ENCODE data around the gene GP1BB. TPM values are rescaled to one million over a fixed set of nuclear protein-coding genes. Genes with fewer than 3 reads are reported as not detected.

GP1BB gene
- polyA plus RNA-seq, 1 of the 3 experiments (the other 2 are of a cell fraction) = 1.5 TPM

GRCh38 chr22:19737846-19738663, 14.7 kb downstream of the GP1BB start:
- no peaks in the 10 kb centered on the region for H3K36me3 ChIP-seq (replicated peaks in 1 of 2; ENCODE audit: control insufficient read depth in 1 of 2, insufficient read depth in 2 of 2, low read length in 1 of 2)
- no peak overlapping the region for H2AFZ ChIP-seq (ENCODE audit: low read depth)
- H3F3A ChIP-seq (replicated peaks; ENCODE audit: insufficient read depth) = no peaks in the 10 kb centered on the region
- no peaks in the 10 kb centered on the region for H4K20me1 ChIP-seq (ENCODE audit: insufficient read depth)
- H3K4me1 ChIP-seq (ENCODE audit: control insufficient read depth in 1 of 2, insufficient read depth in 2 of 2, low read depth in 1 of 2, low read length in 1 of 2) = peaks cover 0 to 8% of the 10 kb centered on the region in 2 experiments; a peak in 1 of 4 replicates
- no peak for DNase-seq
- H3K79me2 ChIP-seq (ENCODE audit: insufficient read depth) = no peaks in the 10 kb centered on the region
- TF ChIP-seq RFX5 (IDR thresholded peaks at IDR 0.05; ENCODE audit: low read length) = no peak
- TF ChIP-seq TCF12 (IDR thresholded peaks at IDR 0.05) = no peak
- no peak for TF ChIP-seq USF2 (IDR thresholded peaks at IDR 0.05; ENCODE audit: borderline replicate concordance, low read depth, low read length)
- TF ChIP-seq, protein P1, sequence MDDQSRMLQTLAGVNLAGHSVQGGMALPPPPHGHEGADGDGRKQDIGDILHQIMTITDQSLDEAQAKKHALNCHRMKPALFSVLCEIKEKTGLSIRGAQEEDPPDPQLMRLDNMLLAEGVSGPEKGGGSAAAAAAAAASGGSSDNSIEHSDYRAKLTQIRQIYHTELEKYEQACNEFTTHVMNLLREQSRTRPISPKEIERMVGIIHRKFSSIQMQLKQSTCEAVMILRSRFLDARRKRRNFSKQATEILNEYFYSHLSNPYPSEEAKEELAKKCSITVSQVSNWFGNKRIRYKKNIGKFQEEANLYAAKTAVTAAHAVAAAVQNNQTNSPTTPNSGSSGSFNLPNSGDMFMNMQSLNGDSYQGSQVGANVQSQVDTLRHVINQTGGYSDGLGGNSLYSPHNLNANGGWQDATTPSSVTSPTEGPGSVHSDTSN (IDR thresholded peaks at IDR 0.05) = no peak
- TF ChIP-seq GATA2 (CRISPR knock-in tag; IDR thresholded peaks at IDR 0.05) = no peak
- no peak for TF ChIP-seq EZH2phosphoT487 (IDR thresholded peaks at IDR 0.05; ENCODE audit: borderline replicate concordance, low read depth)
- TF ChIP-seq NRF1 (IDR thresholded peaks at IDR 0.05; ENCODE audit: low read depth, low read length) = no peak
- TF ChIP-seq SMC3 (IDR thresholded peaks at IDR 0.05; ENCODE audit: low read depth, low read length) = no peak
- TF ChIP-seq, protein P2, sequence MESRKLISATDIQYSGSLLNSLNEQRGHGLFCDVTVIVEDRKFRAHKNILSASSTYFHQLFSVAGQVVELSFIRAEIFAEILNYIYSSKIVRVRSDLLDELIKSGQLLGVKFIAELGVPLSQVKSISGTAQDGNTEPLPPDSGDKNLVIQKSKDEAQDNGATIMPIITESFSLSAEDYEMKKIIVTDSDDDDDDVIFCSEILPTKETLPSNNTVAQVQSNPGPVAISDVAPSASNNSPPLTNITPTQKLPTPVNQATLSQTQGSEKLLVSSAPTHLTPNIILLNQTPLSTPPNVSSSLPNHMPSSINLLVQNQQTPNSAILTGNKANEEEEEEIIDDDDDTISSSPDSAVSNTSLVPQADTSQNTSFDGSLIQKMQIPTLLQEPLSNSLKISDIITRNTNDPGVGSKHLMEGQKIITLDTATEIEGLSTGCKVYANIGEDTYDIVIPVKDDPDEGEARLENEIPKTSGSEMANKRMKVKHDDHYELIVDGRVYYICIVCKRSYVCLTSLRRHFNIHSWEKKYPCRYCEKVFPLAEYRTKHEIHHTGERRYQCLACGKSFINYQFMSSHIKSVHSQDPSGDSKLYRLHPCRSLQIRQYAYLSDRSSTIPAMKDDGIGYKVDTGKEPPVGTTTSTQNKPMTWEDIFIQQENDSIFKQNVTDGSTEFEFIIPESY (IDR thresholded peaks at IDR 0.05; ENCODE audit: borderline replicate concordance, low read depth) = no peak
- TF ChIP-seq MXI1 (IDR thresholded peaks at IDR 0.05; ENCODE audit: low read depth, low read length) = no peak
- no peak for TF ChIP-seq TAF1 (IDR thresholded peaks at IDR 0.05; ENCODE audit: borderline replicate concordance, low read depth, low read length)
- no peak for TF ChIP-seq REST (IDR thresholded peaks at IDR 0.05; ENCODE audit: low read depth, low read length)
- no peak for TF ChIP-seq RCOR1 (IDR thresholded peaks at IDR 0.05; ENCODE audit: low read length)
- no peak for TF ChIP-seq TEAD4 (IDR thresholded peaks at IDR 0.05; ENCODE audit: borderline replicate concordance, insufficient read depth)
- TF ChIP-seq JUND (IDR thresholded peaks at IDR 0.05) = no peak
- no peak for TF ChIP-seq SIN3A (IDR thresholded peaks at IDR 0.05; ENCODE audit: borderline replicate concordance, low read depth, low read length)
- no peak for TF ChIP-seq FOSL2 (IDR thresholded peaks at IDR 0.05; ENCODE audit: borderline replicate concordance, low read depth)
- TF ChIP-seq USF1 (IDR thresholded peaks at IDR 0.05; ENCODE audit: borderline replicate concordance, low read depth) = no peak
- TF ChIP-seq MAX (IDR thresholded peaks at IDR 0.05; ENCODE audit: low read depth) = no peak
- H3K27me3 ChIP-seq (ENCODE audit: insufficient read depth) = no peaks in the 10 kb centered on the region
- no peak overlapping the region for H3K9ac ChIP-seq
- no peaks in the 10 kb centered on the region for H3K9me2 ChIP-seq
- H3K4me3 ChIP-seq (ENCODE audit: low read depth in 2 of 2, low read length in 1 of 2) = no peak overlapping the region
- CTCF ChIA-PET = interaction anchor here (0.8 to 1.3 kb wide), 2 partner anchors 138 to 172 kb away, joined by 3 to 6 read pairs; no protein-coding TSS in a partner anchor
- no peak overlapping the region for H3K27ac ChIP-seq (ENCODE audit: low read depth in 2 of 2, low read length in 1 of 2)
- WGBS (ENCODE audit: low lambda C conversion rate) = 80% methylated on average over 14 of the region's 17 CpGs
- H3K4me2 ChIP-seq = no peak overlapping the region
- POLR2A ChIA-PET = no interaction called here
- H3K9me3 ChIP-seq = no peaks in the 10 kb centered on the region

All from SK-N-SH (cell line).